ENCODE results near the gene SIX2. TPM values are rescaled to one million over a fixed set of nuclear protein-coding genes. Genes with fewer than 3 reads are reported as not detected.

Gene SIX2
- 0.10 to 0.36 TPM (median 0.27 TPM) in 5 replicates for total RNA-seq (2022; extraction: Qiagen RNA extraction)

GRCh38 chr2:45009303-45009927, at the start of gene SIX2:
Gene SIX2, minus strand, starts transcription at chr2:45009452. Its CDS starts 342 bp downstream, at chr2:45009110.

Other genes starting within 250 kb of the SIX2 start
- gene SIX3, start 67.8 kb downstream of the SIX2 start, total RNA-seq (2022; extraction: Qiagen RNA extraction) = 0.36 to 0.58 TPM (median 0.52 TPM) in 5 replicates

All from A549 treated with CORT108297 at 1 μM for 4 hours (cell line).